Measurements from ENCODE around the gene CLBA1. TPM values are rescaled to one million over a fixed set of nuclear protein-coding genes. Genes with fewer than 3 reads are reported as not detected.
"Not testable (repeated sequence)": the region's sequence is repeated elsewhere in the genome, so short reads cannot be mapped to it uniquely, and the experiment has no call there.

CLBA1 gene
- total RNA-seq, 1 donor from 2014 or later: 1.4 TPM

DNA sequence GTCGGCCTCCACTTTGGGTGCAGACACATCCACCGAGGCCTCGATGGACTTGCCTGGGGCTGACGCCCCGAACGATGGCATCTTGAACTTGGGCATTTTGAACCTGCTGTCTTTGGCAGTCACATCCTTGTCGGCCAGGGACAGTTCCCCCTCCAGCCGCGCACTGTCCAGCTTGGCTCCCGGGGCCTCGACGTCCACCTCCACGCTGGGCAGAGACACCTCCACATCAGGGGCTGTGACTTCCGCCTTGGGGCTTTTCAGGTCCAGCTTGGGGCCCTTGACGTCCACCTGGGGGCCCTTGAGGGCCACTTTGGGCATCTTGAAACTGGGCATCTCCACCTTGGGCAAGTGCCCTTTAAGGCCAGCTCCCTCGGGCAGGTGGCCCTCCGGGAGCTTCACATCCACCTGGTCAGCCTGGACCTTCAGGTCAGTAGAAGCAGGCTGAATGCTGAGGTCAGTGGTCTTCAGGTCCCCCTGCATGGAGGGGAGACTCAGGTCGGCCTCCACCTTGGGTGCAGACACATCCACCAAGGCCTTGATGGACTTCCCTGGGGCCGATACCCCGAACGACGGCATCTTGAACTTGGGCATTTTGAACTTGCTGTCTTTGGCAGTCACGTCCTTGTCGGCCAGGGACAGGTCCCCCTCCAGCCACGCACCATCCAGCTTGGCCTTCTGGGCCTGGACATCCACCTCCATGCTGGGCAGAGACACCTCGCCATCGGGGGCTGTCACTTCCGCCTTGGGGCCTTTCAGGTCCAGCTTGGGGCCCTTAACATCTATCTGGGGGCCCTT is 33.5 kb upstream of the CLBA1 start:
- intact Hi-C loops (cut with micrococcal nuclease); H3K36me3 Mint-ChIP-seq (ENCODE audit: low read depth); H3K4me3 Mint-ChIP-seq (ENCODE audit: low read depth); H3K9me3 Mint-ChIP-seq; H3K4me1 Mint-ChIP-seq (ENCODE audit: low read depth); H3K27me3 Mint-ChIP-seq (ENCODE audit: low read depth); DNase-seq (ENCODE audit: low spot score); H3K27ac Mint-ChIP-seq: not testable (repeated sequence)

DNA sequence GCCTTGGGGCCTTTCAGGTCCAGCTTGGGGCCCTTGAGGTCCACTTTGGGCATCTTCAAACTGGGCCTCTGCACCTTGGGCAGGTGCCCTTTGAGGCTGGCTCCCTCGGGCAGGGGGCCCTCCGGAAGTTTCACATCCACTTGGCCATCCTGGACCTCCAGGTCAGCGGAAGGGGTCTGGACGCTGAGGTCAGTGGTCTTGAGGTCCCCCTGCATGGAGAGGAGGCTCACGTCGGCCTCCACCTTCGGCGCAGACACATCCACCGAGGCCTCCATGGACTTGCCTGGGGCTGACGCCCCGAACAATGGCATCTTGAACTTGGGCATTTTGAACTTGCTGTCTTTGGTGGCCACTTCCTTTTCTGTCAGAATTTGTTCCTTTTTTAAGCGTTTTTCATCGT is 32.5 kb upstream of the CLBA1 start:
- intact Hi-C loops (cut with micrococcal nuclease): no loop called here
- H3K27me3 Mint-ChIP-seq (ENCODE audit: low read depth): peaks cover 10% of the 10 kb centered on the region
- DNase-seq (ENCODE audit: low spot score): no peak
- no peaks in the 10 kb centered on the region for H3K4me1 Mint-ChIP-seq (ENCODE audit: low read depth)
- H3K27ac Mint-ChIP-seq: no peak overlapping the region
- H3K36me3 Mint-ChIP-seq (ENCODE audit: low read depth): no peaks in the 10 kb centered on the region
- H3K9me3 Mint-ChIP-seq: no peaks in the 10 kb centered on the region
- no peak overlapping the region for H3K4me3 Mint-ChIP-seq (ENCODE audit: low read depth)

DNA sequence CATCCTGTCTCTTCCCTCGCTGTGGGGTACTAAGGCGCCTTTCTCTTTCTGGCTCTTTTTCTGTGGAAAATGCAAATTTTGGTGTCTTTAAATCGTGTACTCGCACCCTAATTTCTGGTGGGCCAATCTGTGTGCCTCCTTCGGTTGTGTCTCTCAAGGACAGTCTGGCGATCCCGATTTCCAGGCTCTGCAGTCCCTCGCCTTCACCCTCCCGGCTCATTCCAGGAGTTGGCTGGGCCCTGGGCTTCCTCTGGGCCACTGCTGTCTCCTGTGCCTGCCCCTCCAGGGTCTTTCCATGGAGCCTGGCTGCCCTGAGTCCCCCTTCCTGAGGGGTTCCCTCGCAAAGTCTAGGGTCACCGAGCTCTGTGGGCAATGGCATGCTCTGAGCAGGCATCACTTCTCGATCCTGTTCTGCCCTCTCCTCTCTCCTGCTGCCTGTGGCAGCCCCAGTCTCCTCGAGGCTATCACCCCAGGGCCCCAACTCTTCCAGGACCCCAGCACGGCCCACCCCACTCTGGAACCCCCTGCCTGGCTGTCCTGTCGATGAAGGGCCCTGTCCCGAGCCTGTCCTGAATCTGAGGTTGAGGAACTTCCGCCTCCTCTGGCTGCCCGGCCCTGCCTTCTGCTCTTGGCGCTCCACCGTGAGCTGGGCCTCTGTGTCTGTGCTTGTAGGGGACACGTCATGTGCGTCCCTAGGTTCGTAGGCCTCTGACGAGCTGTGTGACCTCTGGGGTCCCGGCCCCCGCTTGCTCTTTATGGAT is 31.5 kb upstream of the CLBA1 start:
- no peak overlapping the region for H3K27ac Mint-ChIP-seq
- peaks cover 10% of the 10 kb centered on the region for H3K27me3 Mint-ChIP-seq (ENCODE audit: low read depth)
- intact Hi-C loops (cut with micrococcal nuclease): no loop called here
- H3K9me3 Mint-ChIP-seq: no peaks in the 10 kb centered on the region
- DNase-seq (ENCODE audit: low spot score): no peak
- H3K4me1 Mint-ChIP-seq (ENCODE audit: low read depth): no peaks in the 10 kb centered on the region
- H3K4me3 Mint-ChIP-seq (ENCODE audit: low read depth): no peak overlapping the region
- H3K36me3 Mint-ChIP-seq (ENCODE audit: low read depth): no peaks in the 10 kb centered on the region

DNA sequence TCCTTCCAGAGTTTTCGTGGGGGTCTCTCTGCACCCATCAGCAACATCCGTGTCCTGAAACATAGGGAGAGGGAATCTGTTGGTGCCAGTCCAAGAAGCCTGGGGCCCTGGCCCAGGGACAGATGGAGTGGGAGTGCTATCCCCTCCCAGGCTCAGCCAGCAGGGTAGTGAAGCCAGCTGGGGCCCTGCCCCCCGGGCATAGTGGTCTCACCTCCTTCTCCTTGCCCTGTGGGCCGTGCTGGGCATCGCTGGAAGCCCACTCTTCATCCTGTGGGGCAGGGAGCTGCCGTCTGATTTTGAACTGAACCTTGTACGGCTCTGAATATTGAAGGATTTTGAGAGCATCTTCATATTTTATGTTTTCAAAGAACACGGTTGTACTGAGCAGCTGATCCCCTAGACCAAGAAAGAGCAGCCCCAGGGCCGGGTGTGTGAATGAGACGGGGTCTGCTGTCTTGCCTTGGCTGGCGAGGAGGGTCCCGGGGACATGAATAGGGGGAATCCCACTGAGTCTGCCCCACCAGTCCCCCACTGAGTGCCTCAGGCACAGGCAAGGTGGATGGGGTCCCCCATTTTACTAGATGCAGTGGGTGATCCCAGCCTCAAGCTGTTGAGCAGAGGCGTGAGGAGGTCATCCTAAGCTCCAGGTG is 30.7 kb upstream of the CLBA1 start:
- DNase-seq (ENCODE audit: low spot score): no peak
- peaks cover 12% of the 10 kb centered on the region for H3K27me3 Mint-ChIP-seq (ENCODE audit: low read depth)
- intact Hi-C loops (cut with micrococcal nuclease): no loop called here
- no peaks in the 10 kb centered on the region for H3K36me3 Mint-ChIP-seq (ENCODE audit: low read depth)
- no peak overlapping the region for H3K27ac Mint-ChIP-seq
- no peaks in the 10 kb centered on the region for H3K9me3 Mint-ChIP-seq
- no peaks in the 10 kb centered on the region for H3K4me1 Mint-ChIP-seq (ENCODE audit: low read depth)
- no peak overlapping the region for H3K4me3 Mint-ChIP-seq (ENCODE audit: low read depth)

DNA sequence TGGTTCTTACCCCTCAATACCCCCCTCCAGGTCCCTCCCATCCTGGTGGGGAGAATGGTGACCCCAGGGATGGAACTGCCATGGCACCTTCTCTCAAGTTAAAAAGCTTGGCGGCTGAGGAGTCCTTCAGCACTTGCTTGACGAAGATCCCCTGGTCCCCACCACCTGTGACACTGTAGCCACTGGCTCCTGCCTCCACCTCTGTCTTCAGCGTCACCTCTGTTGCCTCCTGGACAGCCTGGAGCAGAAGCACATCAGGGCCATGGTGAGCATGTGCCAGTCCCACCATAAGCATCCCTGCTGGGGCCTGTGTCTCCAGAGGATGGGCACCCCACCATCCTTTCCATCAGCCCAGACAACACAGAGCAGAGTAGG is 30.2 kb upstream of the CLBA1 start:
- Mint-ChIP-seq H3K27me3 (ENCODE audit: low read depth) (peaks cover 12% of the 10 kb centered on the region), H3K4me1 (ENCODE audit: low read depth) (no peaks in the 10 kb centered on the region), H3K36me3 (ENCODE audit: low read depth) (no peaks in the 10 kb centered on the region), H3K9me3 (no peaks in the 10 kb centered on the region), H3K27ac (no peak overlapping the region), H3K4me3 (ENCODE audit: low read depth) (no peak overlapping the region)
- DNase-seq (ENCODE audit: low spot score): no peak
- intact Hi-C loops (cut with micrococcal nuclease): no loop called here

DNA sequence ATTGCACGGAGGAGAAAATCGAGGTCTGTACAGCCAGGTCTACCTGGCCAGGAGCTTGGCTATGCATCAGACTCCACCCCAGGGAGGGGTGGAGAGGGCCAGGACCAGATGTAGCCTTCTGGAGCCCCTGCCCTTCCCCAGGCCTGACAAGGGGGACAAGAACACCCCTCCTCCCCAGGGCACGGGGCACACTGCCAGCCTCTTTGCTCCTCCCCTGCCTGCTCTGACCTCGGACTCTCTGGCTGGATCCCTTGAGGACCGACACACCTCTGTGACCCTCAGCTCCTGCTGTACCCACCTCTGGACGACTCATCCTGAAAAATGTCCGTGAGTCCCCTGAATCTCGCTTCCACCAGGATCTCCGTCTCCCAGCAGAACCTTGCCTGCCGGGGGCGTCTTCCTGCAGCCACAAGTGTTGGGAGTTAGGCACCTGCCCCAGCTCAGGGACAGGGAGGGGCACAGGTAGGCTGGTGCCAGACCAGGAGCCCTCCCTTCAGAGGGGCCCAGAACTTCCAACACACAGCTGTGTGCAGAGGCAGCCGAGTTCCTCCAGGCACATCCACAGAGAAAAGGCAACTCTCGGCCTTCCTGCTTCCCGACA is 29.2 kb upstream of the CLBA1 start:
- Mint-ChIP-seq H3K9me3 (no peaks in the 10 kb centered on the region), H3K27ac (no peak overlapping the region), H3K27me3 (ENCODE audit: low read depth) (peaks cover 12% of the 10 kb centered on the region), H3K4me1 (ENCODE audit: low read depth) (no peaks in the 10 kb centered on the region), H3K36me3 (ENCODE audit: low read depth) (no peaks in the 10 kb centered on the region), H3K4me3 (ENCODE audit: low read depth) (no peak overlapping the region)
- DNase-seq (ENCODE audit: low spot score): no peak
- intact Hi-C loops (cut with micrococcal nuclease): no loop called here

DNA sequence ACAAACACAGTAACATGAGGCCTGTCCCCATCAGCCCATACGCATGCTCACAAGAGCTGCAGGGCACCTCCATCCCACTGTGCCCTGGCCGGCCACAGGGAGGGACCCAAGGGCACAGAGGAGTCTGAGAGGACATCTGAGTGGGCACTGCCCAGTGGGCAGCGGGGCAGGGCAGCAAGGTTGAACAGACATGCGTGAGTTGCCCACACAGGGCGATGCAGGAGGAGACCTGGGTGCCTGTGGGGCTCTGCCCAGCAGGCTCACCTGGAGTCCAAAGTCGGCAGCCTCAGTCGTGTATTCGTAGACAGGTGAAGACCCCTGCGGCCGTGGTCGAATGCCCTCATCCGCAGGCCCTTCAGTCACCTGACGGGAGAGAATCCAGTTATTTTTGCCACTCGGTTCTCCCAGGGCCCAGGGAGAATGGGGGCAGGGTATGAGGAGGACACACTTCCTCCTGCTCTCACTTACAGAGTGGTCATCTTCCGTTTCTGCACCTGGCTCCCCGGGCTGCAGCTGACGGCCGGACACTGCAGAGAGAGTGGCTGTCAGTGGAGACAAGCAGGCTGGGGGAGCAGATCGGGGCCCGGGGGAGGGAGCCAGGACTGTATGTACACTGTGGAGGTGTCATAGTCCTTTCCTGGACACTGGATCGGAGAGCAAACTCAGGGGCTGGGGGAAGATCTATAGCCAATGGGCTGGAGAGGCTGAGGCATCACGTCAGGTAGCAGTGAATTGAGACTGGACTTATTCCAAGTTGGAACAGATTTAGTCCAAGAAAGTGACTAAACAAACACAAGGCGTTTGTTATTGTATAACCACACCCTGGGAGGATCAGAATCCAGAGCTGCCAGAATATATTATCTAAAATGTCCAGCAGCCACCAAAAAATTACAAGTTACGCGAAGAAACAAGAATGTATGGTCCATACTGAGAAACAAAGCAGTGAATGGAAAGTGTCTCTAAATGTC is 28.2 kb upstream of the CLBA1 start:
- no peaks in the 10 kb centered on the region for H3K9me3 Mint-ChIP-seq
- peaks cover 12% of the 10 kb centered on the region for H3K27me3 Mint-ChIP-seq (ENCODE audit: low read depth)
- H3K4me3 Mint-ChIP-seq (ENCODE audit: low read depth): no peak overlapping the region
- H3K36me3 Mint-ChIP-seq (ENCODE audit: low read depth): no peaks in the 10 kb centered on the region
- no peak overlapping the region for H3K27ac Mint-ChIP-seq
- intact Hi-C loops (cut with micrococcal nuclease): no loop called here
- DNase-seq (ENCODE audit: low spot score): no peak
- H3K4me1 Mint-ChIP-seq (ENCODE audit: low read depth): no peaks in the 10 kb centered on the region

DNA sequence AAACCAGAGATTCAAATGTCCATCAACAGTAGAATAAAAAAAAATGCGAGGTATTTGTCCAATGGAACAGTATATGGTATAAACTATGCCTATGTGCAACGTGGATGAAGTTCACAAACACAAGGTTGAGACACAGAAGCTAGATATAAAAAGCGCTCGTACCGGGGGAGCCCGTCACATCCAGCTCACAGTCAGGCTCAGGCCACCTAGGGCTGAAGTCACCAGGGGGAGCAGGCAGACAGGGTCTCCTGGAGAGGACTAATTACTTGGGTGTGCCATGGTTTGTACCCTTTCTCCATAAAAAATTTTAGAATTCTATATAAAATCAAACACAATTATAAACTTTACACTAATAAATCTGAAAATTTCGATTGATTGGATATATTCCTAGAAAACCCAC is 21.0 kb upstream of the CLBA1 start:
- H3K27ac Mint-ChIP-seq: no peak overlapping the region
- H3K36me3 Mint-ChIP-seq (ENCODE audit: low read depth): no peaks in the 10 kb centered on the region
- intact Hi-C loops (cut with micrococcal nuclease): no loop called here
- DNase-seq (ENCODE audit: low spot score): no peak
- peaks cover 7% of the 10 kb centered on the region for H3K27me3 Mint-ChIP-seq (ENCODE audit: low read depth)
- no peaks in the 10 kb centered on the region for H3K9me3 Mint-ChIP-seq
- no peak overlapping the region for H3K4me3 Mint-ChIP-seq (ENCODE audit: low read depth)
- H3K4me1 Mint-ChIP-seq (ENCODE audit: low read depth): no peaks in the 10 kb centered on the region

DNA sequence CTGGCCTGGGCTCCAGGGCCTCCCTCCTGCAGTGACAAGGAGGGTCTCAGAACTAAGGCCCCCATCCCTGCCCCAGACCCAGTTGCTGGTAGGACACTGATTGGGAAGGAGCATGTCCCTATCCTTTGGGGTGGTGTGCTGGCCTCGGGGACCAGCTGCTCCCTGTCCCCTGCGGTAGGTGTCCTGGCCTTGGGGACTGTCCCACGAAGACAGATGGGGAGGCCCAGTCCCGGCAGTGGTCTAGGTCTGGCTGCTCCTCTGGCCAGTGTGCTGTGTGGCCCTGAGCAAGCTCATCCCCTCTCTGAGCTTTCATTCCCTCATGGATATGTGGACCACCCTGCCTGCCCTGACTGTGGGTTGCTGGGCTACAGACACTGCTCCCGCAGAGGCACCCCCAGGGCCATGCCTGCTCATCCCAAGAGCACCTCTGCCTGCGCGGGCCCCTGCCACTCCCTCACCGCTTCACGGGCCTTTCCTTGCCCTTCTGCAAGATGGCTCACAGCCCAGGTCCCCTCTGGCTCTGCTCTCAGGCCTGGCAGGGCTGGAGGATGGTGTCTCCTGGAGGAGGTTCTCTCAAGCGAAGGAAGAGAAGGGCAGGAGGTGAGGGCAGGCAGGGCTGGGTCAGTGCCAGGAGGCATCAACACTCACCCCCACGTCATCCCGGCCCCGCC is 19.9 kb upstream of the CLBA1 start:
- intact Hi-C loops (cut with micrococcal nuclease): no loop called here
- Mint-ChIP-seq H3K36me3 (ENCODE audit: low read depth) (no peaks in the 10 kb centered on the region), H3K27ac (no peak overlapping the region), H3K9me3 (no peaks in the 10 kb centered on the region), H3K27me3 (ENCODE audit: low read depth) (peaks cover 6% of the 10 kb centered on the region), H3K4me3 (ENCODE audit: low read depth) (no peak overlapping the region), H3K4me1 (ENCODE audit: low read depth) (no peaks in the 10 kb centered on the region)
- DNase-seq (ENCODE audit: low spot score): no peak

DNA sequence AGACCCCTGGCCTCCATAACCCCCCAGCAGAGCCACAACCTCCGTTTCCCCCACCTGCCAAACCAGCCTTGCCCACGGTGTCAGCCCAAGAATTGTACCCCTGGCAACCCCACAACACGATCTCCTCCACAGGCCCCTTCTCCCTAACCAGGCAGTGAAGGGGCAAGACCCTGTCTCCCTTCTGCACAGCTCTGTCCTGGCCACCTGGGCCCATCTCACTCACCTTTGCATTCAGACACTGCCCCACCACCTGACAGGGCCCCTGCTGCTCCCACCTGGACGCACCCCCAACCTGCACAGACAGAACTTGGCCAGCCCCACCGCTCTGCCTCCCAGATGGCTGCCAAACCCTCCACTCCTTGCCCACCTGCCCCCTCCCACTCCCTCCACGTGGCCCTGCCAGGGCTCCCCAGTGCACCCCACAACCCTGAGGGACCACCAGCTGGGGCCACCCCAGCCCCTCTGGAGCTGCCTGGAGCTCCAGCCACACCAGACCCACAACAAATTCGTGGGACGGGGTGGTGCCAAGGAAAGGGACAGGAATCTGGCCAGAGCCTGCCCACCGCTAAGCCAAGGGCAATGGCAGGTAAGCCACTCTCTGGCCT is 19.2 kb upstream of the CLBA1 start:
- H3K36me3 Mint-ChIP-seq (ENCODE audit: low read depth): no peaks in the 10 kb centered on the region
- no peak overlapping the region for H3K4me3 Mint-ChIP-seq (ENCODE audit: low read depth)
- no peaks in the 10 kb centered on the region for H3K4me1 Mint-ChIP-seq (ENCODE audit: low read depth)
- H3K27me3 Mint-ChIP-seq (ENCODE audit: low read depth): peaks cover 6% of the 10 kb centered on the region
- no peak overlapping the region for H3K27ac Mint-ChIP-seq
- DNase-seq (ENCODE audit: low spot score): no peak
- intact Hi-C loops (cut with micrococcal nuclease): no loop called here
- no peaks in the 10 kb centered on the region for H3K9me3 Mint-ChIP-seq

DNA sequence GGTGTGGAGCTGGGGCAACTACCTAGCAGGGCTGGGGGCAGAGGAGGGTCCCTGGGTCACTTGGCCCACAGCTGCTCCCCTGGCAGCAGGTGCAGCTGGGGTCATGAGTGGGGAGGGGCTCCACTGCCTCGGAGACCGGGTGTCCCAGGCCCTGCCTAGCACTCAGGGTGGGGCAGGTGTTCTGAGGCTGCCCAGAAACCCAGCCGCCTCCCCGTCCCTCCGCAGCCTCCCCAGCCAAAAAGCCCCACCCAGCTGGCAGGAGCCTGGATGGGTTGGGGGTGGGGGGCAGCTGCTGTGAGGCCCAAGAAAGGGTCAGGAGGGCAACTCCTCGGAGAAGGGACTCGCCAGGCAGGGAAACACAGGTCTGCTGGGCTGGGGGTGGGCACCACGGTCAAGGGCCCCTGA is 18.6 kb upstream of the CLBA1 start:
- Mint-ChIP-seq H3K27me3 (ENCODE audit: low read depth) (peaks cover 6% of the 10 kb centered on the region), H3K36me3 (ENCODE audit: low read depth) (no peaks in the 10 kb centered on the region), H3K9me3 (no peaks in the 10 kb centered on the region), H3K27ac (no peak overlapping the region), H3K4me3 (ENCODE audit: low read depth) (no peak overlapping the region), H3K4me1 (ENCODE audit: low read depth) (no peaks in the 10 kb centered on the region)
- no peak for DNase-seq (ENCODE audit: low spot score)
- intact Hi-C loops (cut with micrococcal nuclease): no loop called here

Measured in activated T-helper 2 cell treated with anti-CD3 and anti-CD28 coated beads, Interferon-gamma antibody, Interleukin-2, Interleukin-4, amounts not matched to agents 10 μg/mL and 5 μg/mL and 100 μg/mL, durations not matched to agents 14 hours and 24 hours and 36 hours (primary cell).